Measurements from ENCODE around the gene C1QC.

C1QC gene

GRCh38 chr1:22651941-22652856 is 8.8 kb downstream of the C1QC start:
- no peaks in the 10 kb centered on the region for H3K36me3 ChIP-seq
- H3K27me3 ChIP-seq (ENCODE audit: insufficient read depth, low read depth, severe bottlenecking) = no peaks in the 10 kb centered on the region
- H3K9me3 ChIP-seq (ENCODE audit: severe bottlenecking) = no peaks in the 10 kb centered on the region
- H3K4me3 ChIP-seq (ENCODE audit: low read depth, low read length) = no peak overlapping the region
- no peak overlapping the region for H3K27ac ChIP-seq
- no peak for DNase-seq
- TF ChIP-seq, protein P1, sequence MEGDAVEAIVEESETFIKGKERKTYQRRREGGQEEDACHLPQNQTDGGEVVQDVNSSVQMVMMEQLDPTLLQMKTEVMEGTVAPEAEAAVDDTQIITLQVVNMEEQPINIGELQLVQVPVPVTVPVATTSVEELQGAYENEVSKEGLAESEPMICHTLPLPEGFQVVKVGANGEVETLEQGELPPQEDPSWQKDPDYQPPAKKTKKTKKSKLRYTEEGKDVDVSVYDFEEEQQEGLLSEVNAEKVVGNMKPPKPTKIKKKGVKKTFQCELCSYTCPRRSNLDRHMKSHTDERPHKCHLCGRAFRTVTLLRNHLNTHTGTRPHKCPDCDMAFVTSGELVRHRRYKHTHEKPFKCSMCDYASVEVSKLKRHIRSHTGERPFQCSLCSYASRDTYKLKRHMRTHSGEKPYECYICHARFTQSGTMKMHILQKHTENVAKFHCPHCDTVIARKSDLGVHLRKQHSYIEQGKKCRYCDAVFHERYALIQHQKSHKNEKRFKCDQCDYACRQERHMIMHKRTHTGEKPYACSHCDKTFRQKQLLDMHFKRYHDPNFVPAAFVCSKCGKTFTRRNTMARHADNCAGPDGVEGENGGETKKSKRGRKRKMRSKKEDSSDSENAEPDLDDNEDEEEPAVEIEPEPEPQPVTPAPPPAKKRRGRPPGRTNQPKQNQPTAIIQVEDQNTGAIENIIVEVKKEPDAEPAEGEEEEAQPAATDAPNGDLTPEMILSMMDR (IDR thresholded peaks at IDR 0.05; ENCODE audit: low read depth, low read length) = no peak

DNA sequence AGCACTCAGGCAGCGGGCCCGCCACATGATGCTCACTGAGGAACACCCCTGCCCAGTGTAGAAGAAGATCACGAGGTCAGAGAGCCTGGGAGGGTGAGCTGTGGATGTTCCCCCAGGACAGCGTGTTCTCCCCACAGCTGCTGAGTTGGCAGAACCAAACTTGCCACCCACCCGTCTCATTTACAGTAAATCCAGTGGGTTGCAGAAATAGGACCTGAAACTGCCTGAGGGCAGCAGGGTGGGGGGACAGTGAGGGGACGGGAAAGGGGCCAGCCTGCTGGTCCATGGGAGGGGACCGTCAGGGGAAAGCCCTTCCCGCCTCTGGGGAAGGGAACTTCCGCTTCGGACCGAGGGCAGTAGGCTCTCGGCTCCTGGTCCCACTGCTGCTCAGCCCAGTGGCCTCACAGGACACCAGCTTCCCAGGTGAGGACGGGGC is 9.5 kb downstream of the C1QC start, which contains the start of gene C1QB:
Gene C1QB, plus strand, starts transcription at position 356 of the 436 bp plus-strand sequence. CDS start 6,227 bp downstream, outside the sequence.
- no peak within 1 kb of the TSS for H3K27ac ChIP-seq
- no peak for DNase-seq
- no peak within 1 kb of the TSS for H3K4me3 ChIP-seq (ENCODE audit: low read depth, low read length)
- H3K36me3 ChIP-seq = no peaks in the 10 kb centered on the region
- H3K9me3 ChIP-seq (ENCODE audit: severe bottlenecking) = no peaks in the 10 kb centered on the region
- TF ChIP-seq, protein P1 (IDR thresholded peaks at IDR 0.05; ENCODE audit: low read depth, low read length) = no peak
- H3K27me3 ChIP-seq (ENCODE audit: insufficient read depth, low read depth, severe bottlenecking) = no peaks in the 10 kb centered on the region

- no peak overlapping the region for H3K4me3 ChIP-seq (ENCODE audit: low read depth, low read length)
- no peaks in the 10 kb centered on the region for H3K9me3 ChIP-seq (ENCODE audit: severe bottlenecking)
- no peak overlapping the region for H3K27ac ChIP-seq
- no peak for DNase-seq
- H3K36me3 ChIP-seq = no peaks in the 10 kb centered on the region
- TF ChIP-seq, protein P1 (IDR thresholded peaks at IDR 0.05; ENCODE audit: low read depth, low read length) = peak; percentile 30; the same call in 1 of the 2 replicates
- H3K27me3 ChIP-seq (ENCODE audit: insufficient read depth, low read depth, severe bottlenecking) = no peaks in the 10 kb centered on the region
Measured at GRCh38 chr1:22654692-22655091, 11.3 kb downstream of the C1QC start.

DNA sequence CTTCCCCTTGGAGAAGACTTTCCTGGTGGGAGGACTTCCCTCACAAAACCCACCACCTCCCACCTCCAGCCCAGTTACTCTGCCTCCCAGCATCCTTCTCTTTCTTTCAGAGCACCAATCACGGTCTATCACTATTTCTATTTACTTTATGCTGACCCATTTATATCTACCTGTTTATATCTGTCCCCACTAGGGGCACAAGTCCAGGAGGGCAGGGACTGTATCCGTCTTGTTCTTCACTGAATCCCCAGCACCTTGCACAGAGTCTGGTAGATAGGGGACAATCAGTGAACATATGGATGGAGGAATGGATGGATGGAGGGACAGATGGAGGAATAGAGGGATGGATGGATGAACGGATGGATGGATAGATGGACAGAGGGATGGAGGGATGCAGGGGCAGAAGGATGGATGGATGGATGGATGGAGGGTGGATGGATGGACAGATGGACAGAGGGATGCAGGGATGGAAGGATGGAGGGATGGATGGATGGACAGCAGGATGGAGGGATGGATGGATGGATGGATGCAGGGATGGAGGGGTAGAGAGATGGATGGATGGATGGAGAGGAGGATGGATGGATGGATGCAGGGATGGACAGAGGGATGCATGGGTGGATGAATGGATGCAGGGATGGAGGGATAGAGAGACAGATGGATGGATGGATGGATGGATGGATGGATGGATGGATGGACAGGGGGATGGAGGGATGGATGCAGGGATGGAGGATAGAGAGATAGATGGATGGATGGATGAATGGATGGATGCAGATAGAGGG is 15.1 kb downstream of the C1QC start:
- Histone ChIP-seq H3K4me3 (ENCODE audit: low read depth, low read length) (no peak overlapping the region), H3K27me3 (ENCODE audit: insufficient read depth, low read depth, severe bottlenecking) (no peaks in the 10 kb centered on the region), H3K27ac (no peak overlapping the region), H3K36me3 (no peaks in the 10 kb centered on the region), H3K9me3 (ENCODE audit: severe bottlenecking) (no peaks in the 10 kb centered on the region)
- no peak for DNase-seq
- TF ChIP-seq, protein P1 (IDR thresholded peaks at IDR 0.05; ENCODE audit: low read depth, low read length) = peak; percentile 27; the same call in 1 of the 2 replicates

DNA sequence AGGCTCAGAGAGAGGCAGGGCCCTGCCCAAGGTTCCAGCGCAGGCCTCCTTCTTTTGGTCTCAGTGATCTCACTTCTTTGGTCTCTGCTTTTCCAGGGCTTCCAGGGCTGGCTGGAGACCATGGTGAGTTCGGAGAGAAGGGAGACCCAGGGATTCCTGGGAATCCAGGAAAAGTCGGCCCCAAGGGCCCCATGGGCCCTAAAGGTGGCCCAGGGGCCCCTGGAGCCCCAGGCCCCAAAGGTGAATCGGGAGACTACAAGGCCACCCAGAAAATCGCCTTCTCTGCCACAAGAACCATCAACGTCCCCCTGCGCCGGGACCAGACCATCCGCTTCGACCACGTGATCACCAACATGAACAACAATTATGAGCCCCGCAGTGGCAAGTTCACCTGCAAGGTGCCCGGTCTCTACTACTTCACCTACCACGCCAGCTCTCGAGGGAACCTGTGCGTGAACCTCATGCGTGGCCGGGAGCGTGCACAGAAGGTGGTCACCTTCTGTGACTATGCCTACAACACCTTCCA is 17.3 kb downstream of the C1QC start:
- Histone ChIP-seq H3K27ac (no peak overlapping the region), H3K9me3 (ENCODE audit: severe bottlenecking) (no peaks in the 10 kb centered on the region), H3K4me3 (ENCODE audit: low read depth, low read length) (no peak overlapping the region), H3K36me3 (no peaks in the 10 kb centered on the region), H3K27me3 (ENCODE audit: insufficient read depth, low read depth, severe bottlenecking) (no peaks in the 10 kb centered on the region)
- TF ChIP-seq, protein P1 (IDR thresholded peaks at IDR 0.05; ENCODE audit: low read depth, low read length) = no peak
- no peak for DNase-seq
